ENCODE results near the gene ITGA7.

ITGA7 gene

DNA sequence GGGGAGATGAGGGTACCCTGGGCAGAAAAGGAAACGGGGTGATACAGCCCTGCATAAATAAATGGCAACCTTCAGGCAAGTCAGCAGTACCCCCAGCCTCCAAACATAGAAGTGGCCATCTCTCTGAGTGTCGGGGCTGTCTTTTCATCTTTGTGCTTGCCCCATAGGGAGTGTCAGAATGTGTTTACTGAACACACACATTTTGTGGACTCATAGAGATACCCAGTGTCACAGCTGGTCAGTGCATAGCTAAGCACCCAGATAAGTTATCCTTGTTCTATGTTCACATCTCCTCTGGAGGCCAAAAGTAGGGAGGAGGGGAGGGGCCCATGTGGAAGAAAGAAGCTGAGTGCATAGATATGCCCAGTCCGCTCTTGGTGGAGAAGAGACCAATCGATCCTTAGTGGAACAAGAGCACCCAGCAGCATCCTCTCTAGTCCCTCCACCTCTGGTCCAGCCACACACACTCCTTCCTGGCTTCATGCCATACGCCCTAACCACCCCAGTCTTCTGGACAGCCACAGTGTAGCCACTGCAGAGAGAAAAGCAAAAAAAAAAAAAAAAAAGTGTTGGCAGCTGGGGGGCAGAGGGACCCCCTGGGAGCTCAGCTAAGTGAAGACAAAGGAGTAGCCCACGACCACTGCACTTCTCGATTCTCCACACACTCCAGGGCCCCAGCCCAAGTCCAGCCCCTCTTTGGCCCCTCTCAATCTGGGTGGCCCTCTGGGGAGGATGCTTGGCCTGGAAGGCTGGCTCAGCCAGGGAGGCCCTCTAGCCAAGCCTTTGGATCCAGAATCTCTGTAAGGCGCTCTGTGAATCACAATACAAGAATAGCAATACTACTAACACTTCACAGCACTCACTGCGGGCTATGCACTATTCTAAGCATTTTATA lies 2.6 kb downstream of the ITGA7 start:
- no peak for ATAC-seq
- TF ChIP-seq OSR1 (CRISPR knock-in tag; IDR thresholded peaks at IDR 0.05) = no peak
- TF ChIP-seq, protein P1, sequence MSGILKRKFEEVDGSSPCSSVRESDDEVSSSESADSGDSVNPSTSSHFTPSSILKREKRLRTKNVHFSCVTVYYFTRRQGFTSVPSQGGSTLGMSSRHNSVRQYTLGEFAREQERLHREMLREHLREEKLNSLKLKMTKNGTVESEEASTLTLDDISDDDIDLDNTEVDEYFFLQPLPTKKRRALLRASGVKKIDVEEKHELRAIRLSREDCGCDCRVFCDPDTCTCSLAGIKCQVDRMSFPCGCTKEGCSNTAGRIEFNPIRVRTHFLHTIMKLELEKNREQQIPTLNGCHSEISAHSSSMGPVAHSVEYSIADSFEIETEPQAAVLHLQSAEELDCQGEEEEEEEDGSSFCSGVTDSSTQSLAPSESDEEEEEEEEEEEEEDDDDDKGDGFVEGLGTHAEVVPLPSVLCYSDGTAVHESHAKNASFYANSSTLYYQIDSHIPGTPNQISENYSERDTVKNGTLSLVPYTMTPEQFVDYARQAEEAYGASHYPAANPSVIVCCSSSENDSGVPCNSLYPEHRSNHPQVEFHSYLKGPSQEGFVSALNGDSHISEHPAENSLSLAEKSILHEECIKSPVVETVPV (CRISPR knock-in tag; IDR thresholded peaks at IDR 0.05) = no peak
- TF ChIP-seq, protein P2, sequence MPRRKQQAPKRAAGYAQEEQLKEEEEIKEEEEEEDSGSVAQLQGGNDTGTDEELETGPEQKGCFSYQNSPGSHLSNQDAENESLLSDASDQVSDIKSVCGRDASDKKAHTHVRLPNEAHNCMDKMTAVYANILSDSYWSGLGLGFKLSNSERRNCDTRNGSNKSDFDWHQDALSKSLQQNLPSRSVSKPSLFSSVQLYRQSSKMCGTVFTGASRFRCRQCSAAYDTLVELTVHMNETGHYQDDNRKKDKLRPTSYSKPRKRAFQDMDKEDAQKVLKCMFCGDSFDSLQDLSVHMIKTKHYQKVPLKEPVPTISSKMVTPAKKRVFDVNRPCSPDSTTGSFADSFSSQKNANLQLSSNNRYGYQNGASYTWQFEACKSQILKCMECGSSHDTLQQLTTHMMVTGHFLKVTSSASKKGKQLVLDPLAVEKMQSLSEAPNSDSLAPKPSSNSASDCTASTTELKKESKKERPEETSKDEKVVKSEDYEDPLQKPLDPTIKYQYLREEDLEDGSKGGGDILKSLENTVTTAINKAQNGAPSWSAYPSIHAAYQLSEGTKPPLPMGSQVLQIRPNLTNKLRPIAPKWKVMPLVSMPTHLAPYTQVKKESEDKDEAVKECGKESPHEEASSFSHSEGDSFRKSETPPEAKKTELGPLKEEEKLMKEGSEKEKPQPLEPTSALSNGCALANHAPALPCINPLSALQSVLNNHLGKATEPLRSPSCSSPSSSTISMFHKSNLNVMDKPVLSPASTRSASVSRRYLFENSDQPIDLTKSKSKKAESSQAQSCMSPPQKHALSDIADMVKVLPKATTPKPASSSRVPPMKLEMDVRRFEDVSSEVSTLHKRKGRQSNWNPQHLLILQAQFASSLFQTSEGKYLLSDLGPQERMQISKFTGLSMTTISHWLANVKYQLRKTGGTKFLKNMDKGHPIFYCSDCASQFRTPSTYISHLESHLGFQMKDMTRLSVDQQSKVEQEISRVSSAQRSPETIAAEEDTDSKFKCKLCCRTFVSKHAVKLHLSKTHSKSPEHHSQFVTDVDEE (CRISPR knock-in tag; IDR thresholded peaks at IDR 0.05) = no peak
- TF ChIP-seq ZC3H10 (CRISPR knock-in tag; IDR thresholded peaks at IDR 0.05) = no peak
- no peak for TF ChIP-seq ESRRG (CRISPR knock-in tag; IDR thresholded peaks at IDR 0.05)
- TF ChIP-seq SNAI2 (CRISPR knock-in tag; IDR thresholded peaks at IDR 0.05) = no peak
- no peak for TF ChIP-seq ZNF565 (CRISPR knock-in tag; conservative IDR thresholded peaks at IDR 0.05; ENCODE audit: low read depth)

DNA sequence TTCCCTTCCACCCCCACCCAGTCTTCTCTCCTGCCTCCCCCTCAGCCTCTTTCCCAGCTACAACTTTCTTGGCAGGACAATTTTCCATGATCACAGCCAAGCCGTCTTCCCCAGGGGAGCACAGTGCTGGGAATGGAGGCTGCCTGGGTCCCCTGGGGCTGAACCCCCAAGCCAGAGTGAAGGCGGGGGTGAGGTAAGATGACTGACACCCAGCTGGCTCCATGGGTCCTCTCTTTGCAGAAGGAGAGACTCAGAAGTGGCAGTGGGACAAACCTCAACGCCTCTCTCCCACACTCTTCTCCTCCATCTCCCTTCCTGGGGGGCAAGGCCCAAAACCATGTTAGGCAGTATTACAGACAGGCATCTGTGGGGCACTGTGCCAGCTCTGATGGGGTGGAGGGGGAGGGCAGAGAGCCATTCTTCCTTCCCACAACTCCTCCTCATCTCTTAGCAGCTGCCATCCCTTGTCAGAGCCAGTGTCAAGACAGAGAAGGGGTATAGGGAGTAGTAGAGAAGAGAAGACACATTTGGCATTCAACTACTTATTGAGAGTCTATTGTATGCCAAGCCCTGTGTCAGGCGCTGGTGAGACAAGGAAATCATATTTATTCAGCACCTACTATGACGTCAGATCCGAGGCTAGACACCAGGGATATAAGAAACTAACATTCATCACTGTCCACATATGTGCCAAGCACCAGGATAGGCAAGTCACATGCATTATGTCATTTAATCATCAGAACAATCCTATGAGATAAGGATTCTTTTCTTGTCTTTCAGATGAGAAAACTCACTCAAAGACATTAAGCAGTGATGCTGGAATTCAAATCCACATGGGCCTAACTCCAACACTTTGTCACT lies 3.6 kb downstream of the ITGA7 start:
- no peak for ATAC-seq
- TF ChIP-seq GLIS3 (CRISPR knock-in tag; IDR thresholded peaks at IDR 0.05) = no peak
- TF ChIP-seq, protein P2 (CRISPR knock-in tag; IDR thresholded peaks at IDR 0.05) = no peak
- no peak for TF ChIP-seq RARB (CRISPR knock-in tag; IDR thresholded peaks at IDR 0.05)
- TF ChIP-seq, protein P3, sequence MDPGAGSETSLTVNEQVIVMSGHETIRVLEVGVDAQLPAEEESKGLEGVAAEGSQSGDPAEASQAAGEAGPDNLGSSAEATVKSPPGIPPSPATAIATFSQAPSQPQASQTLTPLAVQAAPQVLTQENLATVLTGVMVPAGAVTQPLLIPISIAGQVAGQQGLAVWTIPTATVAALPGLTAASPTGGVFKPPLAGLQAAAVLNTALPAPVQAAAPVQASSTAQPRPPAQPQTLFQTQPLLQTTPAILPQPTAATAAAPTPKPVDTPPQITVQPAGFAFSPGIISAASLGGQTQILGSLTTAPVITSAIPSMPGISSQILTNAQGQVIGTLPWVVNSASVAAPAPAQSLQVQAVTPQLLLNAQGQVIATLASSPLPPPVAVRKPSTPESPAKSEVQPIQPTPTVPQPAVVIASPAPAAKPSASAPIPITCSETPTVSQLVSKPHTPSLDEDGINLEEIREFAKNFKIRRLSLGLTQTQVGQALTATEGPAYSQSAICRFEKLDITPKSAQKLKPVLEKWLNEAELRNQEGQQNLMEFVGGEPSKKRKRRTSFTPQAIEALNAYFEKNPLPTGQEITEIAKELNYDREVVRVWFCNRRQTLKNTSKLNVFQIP (CRISPR knock-in tag; IDR thresholded peaks at IDR 0.05; ENCODE audit: borderline replicate concordance, low read depth) = no peak
- no peak for TF ChIP-seq CSDC2 (CRISPR knock-in tag; IDR thresholded peaks at IDR 0.05)
- TF ChIP-seq ZC3H10 (CRISPR knock-in tag; IDR thresholded peaks at IDR 0.05) = no peak

DNA sequence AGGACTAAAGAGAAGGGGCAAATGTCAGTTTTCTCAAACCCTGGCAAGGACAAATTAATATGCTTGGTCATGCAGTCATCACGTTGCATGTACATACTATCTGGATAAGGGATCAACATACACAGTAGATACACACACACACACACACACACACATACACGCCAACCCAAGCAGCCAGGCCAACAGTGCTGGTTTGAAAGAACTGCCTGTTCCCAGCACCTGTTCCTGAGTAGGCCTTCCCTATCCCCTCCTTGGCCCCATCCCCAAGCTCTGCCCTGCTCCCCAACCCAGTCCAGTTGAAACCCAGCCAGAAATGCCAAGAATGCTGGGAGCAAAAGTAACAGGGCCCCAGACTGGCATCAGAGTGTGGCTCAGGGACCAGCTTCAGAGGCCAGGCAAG lies 4.4 kb downstream of the ITGA7 start:
- TF ChIP-seq SNAI2 (CRISPR knock-in tag; IDR thresholded peaks at IDR 0.05) (no peak), ISL1 (CRISPR knock-in tag; IDR thresholded peaks at IDR 0.05) (no peak), TCF4 (CRISPR knock-in tag; IDR thresholded peaks at IDR 0.05; ENCODE audit: borderline replicate concordance) (no peak), OSR1 (CRISPR knock-in tag; IDR thresholded peaks at IDR 0.05) (no peak)
- TF ChIP-seq, protein P1 (CRISPR knock-in tag; IDR thresholded peaks at IDR 0.05) = no peak
- no peak for ATAC-seq

DNA sequence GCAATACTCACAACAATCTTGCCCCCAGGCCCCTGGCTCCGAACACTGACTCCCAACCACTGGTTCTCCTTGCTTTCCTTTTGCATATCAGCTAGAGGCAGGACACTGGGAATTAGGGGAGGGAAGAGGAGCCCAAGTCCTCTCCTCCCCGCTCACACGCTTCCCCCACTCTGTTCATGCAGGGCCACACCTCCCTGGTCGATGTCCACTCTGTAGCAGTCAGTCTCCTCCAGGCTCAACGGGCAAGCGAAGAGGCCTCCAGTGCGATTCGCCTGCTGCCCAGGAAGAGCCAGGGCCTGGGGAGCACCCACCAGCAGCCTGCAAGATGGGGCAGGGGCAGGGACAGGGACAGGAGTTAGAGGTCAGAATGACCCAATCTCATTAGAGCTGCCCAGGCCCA lies 4.8 kb downstream of the ITGA7 start:
- no peak for ATAC-seq
- TF ChIP-seq, protein P4, sequence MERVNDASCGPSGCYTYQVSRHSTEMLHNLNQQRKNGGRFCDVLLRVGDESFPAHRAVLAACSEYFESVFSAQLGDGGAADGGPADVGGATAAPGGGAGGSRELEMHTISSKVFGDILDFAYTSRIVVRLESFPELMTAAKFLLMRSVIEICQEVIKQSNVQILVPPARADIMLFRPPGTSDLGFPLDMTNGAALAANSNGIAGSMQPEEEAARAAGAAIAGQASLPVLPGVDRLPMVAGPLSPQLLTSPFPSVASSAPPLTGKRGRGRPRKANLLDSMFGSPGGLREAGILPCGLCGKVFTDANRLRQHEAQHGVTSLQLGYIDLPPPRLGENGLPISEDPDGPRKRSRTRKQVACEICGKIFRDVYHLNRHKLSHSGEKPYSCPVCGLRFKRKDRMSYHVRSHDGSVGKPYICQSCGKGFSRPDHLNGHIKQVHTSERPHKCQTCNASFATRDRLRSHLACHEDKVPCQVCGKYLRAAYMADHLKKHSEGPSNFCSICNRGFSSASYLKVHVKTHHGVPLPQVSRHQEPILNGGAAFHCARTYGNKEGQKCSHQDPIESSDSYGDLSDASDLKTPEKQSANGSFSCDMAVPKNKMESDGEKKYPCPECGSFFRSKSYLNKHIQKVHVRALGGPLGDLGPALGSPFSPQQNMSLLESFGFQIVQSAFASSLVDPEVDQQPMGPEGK (CRISPR knock-in tag; IDR thresholded peaks at IDR 0.05; ENCODE audit: borderline replicate concordance) = no peak
- TF ChIP-seq ZFP30 (CRISPR knock-in tag; IDR thresholded peaks at IDR 0.05) (no peak), ZNF70 (CRISPR knock-in tag; IDR thresholded peaks at IDR 0.05) (no peak), ZC3H10 (CRISPR knock-in tag; IDR thresholded peaks at IDR 0.05) (no peak)
- TF ChIP-seq, protein P3 (CRISPR knock-in tag; IDR thresholded peaks at IDR 0.05; ENCODE audit: borderline replicate concordance, low read depth) = no peak

Data from SK-N-SH treated with all-trans-retinoic acid at 6 μM for 48 hours (cell line).